ENCODE data around the gene KLKB1. TPM values are rescaled to one million over a fixed set of nuclear protein-coding genes. Genes with fewer than 3 reads are reported as not detected.
"Not testable (repeated sequence)": the region's sequence is repeated elsewhere in the genome, so short reads cannot be mapped to it uniquely, and the experiment has no call there.

KLKB1 gene
- total RNA-seq, 2 experiments from 2014 or later = not detected

GRCh38 chr4:186249785-186250754 is 22.8 kb downstream of the KLKB1 start:
- DNase-seq = no peak
- ChIA-PET POLR2A (no interaction called here), CTCF (no interaction called here)
- no peaks in the 10 kb centered on the region for H3K27me3 Mint-ChIP-seq
- H3K9me3 Mint-ChIP-seq = peaks cover 7% of the 10 kb centered on the region
- no peaks in the 10 kb centered on the region for H3K4me1 Mint-ChIP-seq (ENCODE audit: low read depth)
- intact Hi-C loops (cut with micrococcal nuclease) = no loop called here
- H3K36me3 Mint-ChIP-seq = peaks cover 4% of the 10 kb centered on the region
- no peak overlapping the region for H3K27ac Mint-ChIP-seq
- H3K4me3 Mint-ChIP-seq = no peak overlapping the region

DNA sequence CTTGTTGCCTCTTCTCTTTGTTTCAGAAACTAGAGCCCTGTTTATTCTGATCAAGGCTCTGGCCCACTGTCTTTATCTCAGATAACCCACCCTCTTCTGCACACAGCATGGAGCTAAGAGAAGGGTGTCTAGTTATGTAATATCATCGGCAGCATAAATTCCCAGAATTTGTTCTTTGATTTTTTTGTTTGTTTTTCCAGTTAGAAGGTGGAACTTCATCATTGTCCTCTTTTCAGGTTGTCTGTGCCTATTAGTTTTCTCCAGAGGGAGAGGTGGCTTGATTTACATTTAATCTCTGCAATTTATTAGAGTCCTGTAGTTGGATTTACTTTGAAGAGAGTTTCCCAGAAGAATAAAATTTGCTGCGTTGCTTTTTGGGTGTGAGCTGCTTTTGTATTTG is 23.5 kb downstream of the KLKB1 start:
- Mint-ChIP-seq H3K9me3 (peaks cover 7% of the 10 kb centered on the region), H3K27ac (no peak overlapping the region)

GRCh38 chr4:186255122-186255521 is 27.8 kb downstream of the KLKB1 start:
- H3K4me1 Mint-ChIP-seq (ENCODE audit: low read depth) = no peaks in the 10 kb centered on the region
- intact Hi-C loops (cut with micrococcal nuclease) = no loop called here
- CTCF ChIA-PET = no interaction called here

More for the DNA sequence above, 23.5 kb downstream of the KLKB1 start:
- ChIA-PET CTCF (no interaction called here), POLR2A (no interaction called here)
- no peak for DNase-seq
- Mint-ChIP-seq H3K4me3 (no peak overlapping the region), H3K4me1 (ENCODE audit: low read depth) (no peaks in the 10 kb centered on the region), H3K27me3 (no peaks in the 10 kb centered on the region), H3K36me3 (peaks cover 4% of the 10 kb centered on the region)
- intact Hi-C loops (cut with micrococcal nuclease) = no loop called here

DNA sequence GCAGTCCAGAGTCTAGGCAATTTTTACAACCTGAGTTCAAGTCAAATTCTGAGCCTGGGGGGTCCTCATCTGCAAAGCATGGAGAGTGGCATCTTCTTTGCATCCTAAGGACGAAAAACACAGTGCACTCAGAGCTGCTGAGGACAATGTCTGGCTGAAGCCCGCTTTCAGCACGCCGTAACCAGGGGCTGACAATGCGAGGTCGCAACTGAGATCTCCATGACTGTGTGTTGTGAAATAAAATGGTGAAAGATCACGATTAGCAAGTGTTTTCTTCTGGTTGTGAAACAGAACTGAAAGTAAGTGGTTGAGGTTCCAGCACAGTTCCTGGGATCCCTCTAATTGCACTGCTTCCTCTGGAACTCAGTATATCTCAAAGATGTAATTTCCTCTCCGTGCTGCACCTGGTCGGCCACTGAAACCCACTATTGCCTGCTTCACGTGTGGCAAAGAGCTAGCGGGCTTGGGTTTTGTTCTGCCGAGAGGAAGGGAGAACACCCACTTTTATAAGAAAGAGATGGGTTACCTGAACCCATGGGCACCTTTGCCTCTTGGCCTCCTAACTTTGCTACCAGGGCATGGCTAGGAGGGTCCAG is 31.0 kb downstream of the KLKB1 start:
- Mint-ChIP-seq H3K9me3 (no peaks in the 10 kb centered on the region), H3K27ac (no peak overlapping the region), H3K27me3 (no peaks in the 10 kb centered on the region), H3K4me1 (ENCODE audit: low read depth) (no peaks in the 10 kb centered on the region), H3K4me3 (no peak overlapping the region), H3K36me3 (no peaks in the 10 kb centered on the region)
- no peak for DNase-seq
- intact Hi-C loops (cut with micrococcal nuclease) = no loop called here
- POLR2A ChIA-PET = no interaction called here
- CTCF ChIA-PET = no interaction called here

More at GRCh38 chr4:186255122-186255521, 27.8 kb downstream of the KLKB1 start:
- Mint-ChIP-seq H3K27me3 (no peaks in the 10 kb centered on the region), H3K27ac (no peak overlapping the region), H3K36me3 (peaks cover 4% of the 10 kb centered on the region), H3K4me3 (no peak overlapping the region), H3K9me3 (no peaks in the 10 kb centered on the region)
- DNase-seq = no peak
- POLR2A ChIA-PET = no interaction called here

- ChIA-PET POLR2A (no interaction called here), CTCF (no interaction called here)
- no peaks in the 10 kb centered on the region for H3K9me3 Mint-ChIP-seq
- H3K27ac Mint-ChIP-seq = no peak overlapping the region
- no peak overlapping the region for H3K4me3 Mint-ChIP-seq
- DNase-seq = no peak
- H3K4me1 Mint-ChIP-seq (ENCODE audit: low read depth) = no peaks in the 10 kb centered on the region
- intact Hi-C loops (cut with micrococcal nuclease) = no loop called here
- no peaks in the 10 kb centered on the region for H3K36me3 Mint-ChIP-seq
- peaks cover 7% of the 10 kb centered on the region for H3K27me3 Mint-ChIP-seq
Observed at GRCh38 chr4:186260117-186260503, 32.8 kb downstream of the KLKB1 start.

DNA sequence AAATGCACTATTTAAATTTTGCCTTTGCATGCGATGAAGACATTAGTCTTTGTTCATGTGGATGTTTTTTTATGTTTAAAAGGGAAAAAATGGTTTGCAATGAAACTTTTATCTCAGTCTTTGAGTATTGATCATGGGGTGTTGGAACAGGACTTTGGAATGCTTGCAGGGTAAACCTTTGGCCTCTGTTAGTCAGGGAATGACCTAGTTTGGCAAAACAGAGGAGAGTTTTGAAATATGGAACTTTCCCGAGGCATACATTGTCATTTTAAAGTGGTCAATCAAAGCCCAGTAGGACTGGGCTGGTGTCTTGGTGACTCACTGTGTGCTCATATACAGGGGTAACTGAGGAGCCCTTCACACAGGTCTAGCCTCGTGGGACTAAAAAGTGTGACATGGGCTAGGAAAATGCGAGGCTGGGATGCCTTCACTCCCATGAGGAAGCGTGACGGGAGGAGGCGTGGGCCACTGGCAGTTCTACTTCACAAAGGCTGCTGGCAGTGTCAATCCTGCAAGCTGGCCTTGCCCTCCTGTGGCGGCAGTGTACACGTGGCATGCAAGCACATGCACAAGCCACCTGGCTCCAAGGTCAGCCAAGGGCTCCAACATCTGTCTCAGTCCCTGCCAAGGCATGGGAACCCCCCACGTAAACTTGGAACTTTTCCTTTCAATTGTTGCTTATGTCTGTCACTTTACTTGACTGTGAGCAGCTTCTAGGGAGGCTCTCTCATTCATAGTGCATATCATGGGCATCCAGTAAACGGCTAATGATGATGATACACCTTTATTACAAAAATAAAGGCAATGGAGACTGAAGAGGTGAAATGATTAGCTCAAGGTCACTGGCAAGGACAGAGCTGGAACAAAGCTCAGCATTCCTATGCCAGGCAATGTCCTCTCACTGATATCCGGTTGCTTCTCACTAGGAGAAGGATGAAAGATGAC is 33.5 kb downstream of the KLKB1 start:
- intact Hi-C loops (cut with micrococcal nuclease) = no loop called here
- H3K9me3 Mint-ChIP-seq = no peaks in the 10 kb centered on the region
- H3K27me3 Mint-ChIP-seq = peaks cover 7% of the 10 kb centered on the region
- ChIA-PET CTCF (no interaction called here), POLR2A (no interaction called here)
- no peak for DNase-seq
- H3K4me1 Mint-ChIP-seq (ENCODE audit: low read depth) = no peaks in the 10 kb centered on the region
- no peak overlapping the region for H3K4me3 Mint-ChIP-seq
- no peak overlapping the region for H3K27ac Mint-ChIP-seq
- no peaks in the 10 kb centered on the region for H3K36me3 Mint-ChIP-seq

- no peak for DNase-seq
- Mint-ChIP-seq H3K9me3 (no peaks in the 10 kb centered on the region), H3K4me1 (ENCODE audit: low read depth) (no peaks in the 10 kb centered on the region), H3K27ac (no peak overlapping the region), H3K27me3 (peaks cover 20% of the 10 kb centered on the region), H3K36me3 (no peaks in the 10 kb centered on the region), H3K4me3 (no peak overlapping the region)
- POLR2A ChIA-PET = no interaction called here
- intact Hi-C loops (cut with micrococcal nuclease) = no loop called here
- CTCF ChIA-PET = no interaction called here
Observed at GRCh38 chr4:186264660-186265059, 37.4 kb downstream of the KLKB1 start.

DNA sequence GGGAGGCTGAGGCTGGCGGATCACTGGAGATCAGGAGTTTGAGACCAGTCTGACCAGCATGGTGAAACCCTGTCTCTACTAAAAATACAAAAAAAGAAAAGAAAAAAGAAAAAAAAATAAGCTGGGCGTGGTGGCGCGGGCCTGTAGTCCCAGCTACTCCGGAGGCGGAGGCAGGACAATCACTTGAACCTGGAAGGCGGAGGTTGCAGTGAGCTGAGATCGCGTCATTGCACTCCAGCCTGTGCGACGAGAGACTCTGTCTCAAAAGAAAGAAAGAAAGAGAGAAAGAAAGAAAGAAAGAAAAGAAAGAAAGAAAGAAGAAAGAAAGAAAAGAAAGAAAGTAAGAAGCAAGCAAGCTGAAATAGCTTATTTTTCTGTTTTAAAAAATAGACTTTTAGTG is 37.9 kb downstream of the KLKB1 start:
- H3K4me3 Mint-ChIP-seq; CTCF ChIA-PET; POLR2A ChIA-PET; H3K4me1 Mint-ChIP-seq (ENCODE audit: low read depth); intact Hi-C loops (cut with micrococcal nuclease); H3K36me3 Mint-ChIP-seq; H3K9me3 Mint-ChIP-seq; H3K27ac Mint-ChIP-seq; DNase-seq: not testable (repeated sequence)
- H3K27me3 Mint-ChIP-seq = peaks cover 22% of the 10 kb centered on the region

DNA sequence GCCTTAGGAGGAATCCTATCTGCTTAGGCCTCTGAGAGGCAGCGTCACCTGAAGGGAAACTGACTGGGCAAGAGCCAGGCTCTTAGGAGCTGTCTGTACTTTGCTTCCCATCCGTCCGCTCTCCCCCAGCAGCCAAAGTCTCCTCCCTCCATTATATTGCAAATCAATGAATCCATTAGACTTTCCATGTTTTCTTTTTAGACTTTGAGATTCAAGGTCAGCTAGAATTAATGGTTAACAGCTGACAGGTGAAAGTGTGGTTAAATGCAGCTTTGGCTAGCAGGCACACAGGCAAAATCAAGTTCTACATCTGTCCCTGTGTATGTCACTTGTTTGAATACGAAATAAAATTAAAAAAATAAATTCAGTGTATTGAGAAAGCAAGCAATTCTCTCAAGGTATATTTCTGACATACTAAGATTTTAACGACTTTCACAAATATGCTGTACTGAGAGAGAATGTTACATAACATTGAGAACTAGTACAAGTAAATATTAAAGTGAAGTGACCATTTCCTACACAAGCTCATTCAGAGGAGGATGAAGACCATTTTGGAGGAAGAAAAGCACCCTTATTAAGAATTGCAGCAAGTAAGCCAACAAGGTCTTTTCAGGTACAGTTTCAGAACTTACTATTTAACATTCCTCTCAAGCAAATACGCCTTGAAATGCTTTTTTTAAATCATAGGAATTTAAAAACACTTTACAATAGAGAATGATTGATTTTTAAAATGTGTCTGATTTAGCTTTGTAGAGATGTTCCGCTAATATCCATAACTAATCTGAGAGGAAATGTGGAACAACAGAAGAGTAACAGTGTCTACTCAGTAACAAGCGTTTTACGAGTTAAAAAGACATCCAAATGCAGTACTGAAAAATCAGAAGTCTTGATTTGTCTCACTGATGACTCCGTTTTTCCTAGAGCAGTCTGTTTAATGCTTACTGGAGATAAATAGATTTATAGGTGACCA is 38.7 kb downstream of the KLKB1 start, which contains the start of gene F11:
TSS of gene F11 (plus strand) at position 507 of the 970 bp plus-strand sequence. CDS start 948 bp downstream, outside the sequence.
- no peaks in the 10 kb centered on the region for H3K4me1 Mint-ChIP-seq (ENCODE audit: low read depth)
- no peak for DNase-seq
- H3K9me3 Mint-ChIP-seq = no peaks in the 10 kb centered on the region
- H3K36me3 Mint-ChIP-seq = no peaks in the 10 kb centered on the region
- H3K4me3 Mint-ChIP-seq = no peak within 1 kb of the TSS
- POLR2A ChIA-PET = no interaction called here
- H3K27me3 Mint-ChIP-seq = peaks cover 22% of the 10 kb centered on the region
- CTCF ChIA-PET = no interaction called here
- intact Hi-C loops (cut with micrococcal nuclease) = no loop called here
- no peak within 1 kb of the TSS for H3K27ac Mint-ChIP-seq

DNA sequence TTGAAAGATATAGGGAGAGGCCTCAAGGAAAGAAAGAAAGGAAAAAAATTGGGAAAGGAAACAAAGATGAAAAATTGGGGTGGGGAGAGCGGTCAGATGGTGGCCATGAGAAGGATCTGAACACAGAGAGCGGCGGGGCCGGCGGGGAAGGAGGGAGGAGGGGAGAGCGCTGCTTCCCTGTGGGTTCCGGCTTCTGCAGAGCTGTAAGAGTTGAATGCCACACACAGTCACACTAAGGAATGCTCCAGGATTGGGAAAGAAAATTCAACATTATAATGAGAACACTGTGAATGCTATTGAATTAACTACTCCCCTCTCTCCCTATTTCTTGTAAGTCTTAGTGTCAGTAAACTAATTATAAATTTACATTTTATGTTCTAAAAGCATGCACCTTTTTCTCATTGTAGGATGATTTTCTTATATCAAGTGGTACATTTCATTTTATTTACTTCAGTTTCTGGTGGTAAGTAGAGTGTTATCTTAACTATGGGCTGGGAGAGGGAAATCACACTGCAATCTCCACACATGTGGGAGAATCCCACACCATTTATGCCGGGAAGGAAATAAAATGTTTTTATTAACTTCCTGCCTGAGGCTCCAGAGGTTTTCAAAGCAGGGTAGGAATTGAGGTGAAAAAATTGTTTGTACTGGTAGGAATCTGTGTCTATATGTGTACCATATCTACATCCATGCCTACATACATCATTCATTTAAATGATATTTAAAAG is 39.6 kb downstream of the KLKB1 start:
- H3K27me3 Mint-ChIP-seq = peaks cover 22% of the 10 kb centered on the region
- intact Hi-C loops (cut with micrococcal nuclease) = no loop called here
- H3K36me3 Mint-ChIP-seq = no peaks in the 10 kb centered on the region
- CTCF ChIA-PET = no interaction called here
- H3K27ac Mint-ChIP-seq = no peak overlapping the region
- H3K4me3 Mint-ChIP-seq = no peak overlapping the region
- POLR2A ChIA-PET = no interaction called here
- no peaks in the 10 kb centered on the region for H3K9me3 Mint-ChIP-seq
- no peaks in the 10 kb centered on the region for H3K4me1 Mint-ChIP-seq (ENCODE audit: low read depth)
- DNase-seq = no peak

DNA sequence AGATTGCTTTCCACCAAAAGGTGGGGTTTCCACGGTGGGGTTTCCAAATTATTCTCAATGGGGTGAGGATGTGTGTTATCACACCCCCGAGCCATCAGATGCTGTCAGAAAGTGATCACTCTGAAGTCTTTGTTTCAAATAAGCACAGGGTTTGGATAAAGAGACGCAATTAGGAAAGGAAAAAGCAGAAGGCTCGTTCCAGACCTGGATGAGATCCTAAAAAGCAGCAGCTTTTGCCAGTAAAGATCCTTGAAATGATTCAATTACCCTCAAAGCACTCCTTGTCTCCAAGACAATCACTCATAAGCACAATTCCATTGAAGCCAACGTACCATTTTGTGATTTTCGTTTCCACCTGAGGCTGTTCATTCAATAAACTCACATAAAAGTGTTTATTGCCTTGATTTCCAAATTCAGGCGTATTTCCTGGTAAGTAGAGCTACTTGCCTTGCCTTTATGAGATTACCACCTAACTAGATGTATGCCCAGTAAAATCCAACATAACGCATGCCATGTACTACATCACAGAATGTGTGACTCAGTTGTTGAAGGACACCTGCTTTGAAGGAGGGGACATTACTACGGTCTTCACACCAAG is 43.9 kb downstream of the KLKB1 start:
- no peak for DNase-seq
- no peaks in the 10 kb centered on the region for H3K4me1 Mint-ChIP-seq (ENCODE audit: low read depth)
- H3K27ac Mint-ChIP-seq = no peak overlapping the region
- intact Hi-C loops (cut with micrococcal nuclease) = no loop called here
- no peaks in the 10 kb centered on the region for H3K36me3 Mint-ChIP-seq
- ChIA-PET CTCF (no interaction called here), POLR2A (no interaction called here)
- no peaks in the 10 kb centered on the region for H3K9me3 Mint-ChIP-seq
- no peak overlapping the region for H3K4me3 Mint-ChIP-seq
- H3K27me3 Mint-ChIP-seq = peaks cover 13% of the 10 kb centered on the region

Data from activated CD4-positive, alpha-beta memory T cell treated with anti-CD3 and anti-CD28 coated beads for 36 hours (primary cell).